Panc1 (cell line): ENCODE results near the gene NPHP1.

Experiments used
- SIN3A ChIP-seq: IDR thresholded peaks from 2 replicates; pipeline ENCODE4 v1.6.1; 2012; ENCODE audit warnings: low read depth, mild to moderate bottlenecking, low read length, moderate library complexity, borderline replicate concordance; ENCODE audit not compliant: insufficient read depth
- TF ChIP-seq, protein P1 (sequence below): fragments of 450-650 bp; IDR thresholded peaks from 2 replicates; pipeline ENCODE4 v1.5.1; 2017; ENCODE audit warnings: mild to moderate bottlenecking

GRCh38 chr2:110095994-110096633 is 108.7 kb downstream of the NPHP1 start:
- TF ChIP-seq, protein P1, sequence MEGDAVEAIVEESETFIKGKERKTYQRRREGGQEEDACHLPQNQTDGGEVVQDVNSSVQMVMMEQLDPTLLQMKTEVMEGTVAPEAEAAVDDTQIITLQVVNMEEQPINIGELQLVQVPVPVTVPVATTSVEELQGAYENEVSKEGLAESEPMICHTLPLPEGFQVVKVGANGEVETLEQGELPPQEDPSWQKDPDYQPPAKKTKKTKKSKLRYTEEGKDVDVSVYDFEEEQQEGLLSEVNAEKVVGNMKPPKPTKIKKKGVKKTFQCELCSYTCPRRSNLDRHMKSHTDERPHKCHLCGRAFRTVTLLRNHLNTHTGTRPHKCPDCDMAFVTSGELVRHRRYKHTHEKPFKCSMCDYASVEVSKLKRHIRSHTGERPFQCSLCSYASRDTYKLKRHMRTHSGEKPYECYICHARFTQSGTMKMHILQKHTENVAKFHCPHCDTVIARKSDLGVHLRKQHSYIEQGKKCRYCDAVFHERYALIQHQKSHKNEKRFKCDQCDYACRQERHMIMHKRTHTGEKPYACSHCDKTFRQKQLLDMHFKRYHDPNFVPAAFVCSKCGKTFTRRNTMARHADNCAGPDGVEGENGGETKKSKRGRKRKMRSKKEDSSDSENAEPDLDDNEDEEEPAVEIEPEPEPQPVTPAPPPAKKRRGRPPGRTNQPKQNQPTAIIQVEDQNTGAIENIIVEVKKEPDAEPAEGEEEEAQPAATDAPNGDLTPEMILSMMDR, result no peak
- no peak for TF ChIP-seq SIN3A
